Stimulated activated CD4-positive, alpha-beta T cell treated with anti-CD3 and anti-CD28 coated beads, Interleukin-12 subunit alpha, Interleukin-12 subunit beta, amount 100 ng/mL, for 48 hours (primary cell): ENCODE results near the gene TBPL2.
"Not testable (repeated sequence)": the region's sequence is repeated elsewhere in the genome, so short reads cannot be mapped to it uniquely, and the experiment has no call there.

Experiments used
- DNase-seq, 3 donors: peaks; one replicate each; pipeline ENCODE4 v3.0.0-alpha.2; 2020; ENCODE audit warnings: low read depth in 2 of 3, low spot score in 1 of 3

TBPL2 gene

GRCh38 chr14:55441286-55441685, 870 bp upstream of the TBPL2 start:
- no peak for DNase-seq

GRCh38 chr14:55438066-55438683, 2.2 kb downstream of the TBPL2 start:
- DNase-seq, result no peak

- no peak for DNase-seq
Observed at GRCh38 chr14:55436931-55437330, 3.5 kb downstream of the TBPL2 start.

GRCh38 chr14:55436519-55436918, 3.9 kb downstream of the TBPL2 start:
- DNase-seq, result no peak

- DNase-seq, result no peak
Observed at GRCh38 chr14:55434805-55435174, 5.6 kb downstream of the TBPL2 start.

GRCh38 chr14:55433880-55434804, 6.3 kb downstream of the TBPL2 start:
- no peak for DNase-seq

- no peak for DNase-seq
Observed at GRCh38 chr14:55432628-55433027, 7.8 kb downstream of the TBPL2 start.

- peak in 2 of 3 donors; percentile 20 to 47 for DNase-seq
Observed at GRCh38 chr14:55430024-55430690, 10.3 kb downstream of the TBPL2 start.

- no peak for DNase-seq
Observed at GRCh38 chr14:55427439-55427838, 13.0 kb downstream of the TBPL2 start.

- DNase-seq, result no peak
Observed at GRCh38 chr14:55426891-55427290, 13.5 kb downstream of the TBPL2 start.

- no peak for DNase-seq
Observed at GRCh38 chr14:55425091-55425490, 15.3 kb downstream of the TBPL2 start.

GRCh38 chr14:55423969-55424368, 16.4 kb downstream of the TBPL2 start:
- DNase-seq, result no peak

- not testable (repeated sequence) for DNase-seq
Observed at GRCh38 chr14:55422338-55422737, 18.1 kb downstream of the TBPL2 start.

- no peak for DNase-seq
Observed at GRCh38 chr14:55419663-55420062, 20.8 kb downstream of the TBPL2 start.

GRCh38 chr14:55418411-55418810, 22.0 kb downstream of the TBPL2 start:
- no peak for DNase-seq

GRCh38 chr14:55417955-55418354, 22.5 kb downstream of the TBPL2 start:
- no peak for DNase-seq

- no peak for DNase-seq
Observed at GRCh38 chr14:55416866-55417265, 23.6 kb downstream of the TBPL2 start.

- no peak for DNase-seq
Observed at GRCh38 chr14:55414551-55414950, 25.9 kb downstream of the TBPL2 start.

GRCh38 chr14:55412676-55413075, 27.7 kb downstream of the TBPL2 start:
- DNase-seq, result no peak

GRCh38 chr14:55411426-55412389, 28.7 kb downstream of the TBPL2 start, which contains the start of gene ATG14:
TSS of gene ATG14 (minus strand) at chr14:55411830. CDS start at chr14:55411822, 8 bp downstream.
- DNase-seq, result peak; percentile 57 to 69 (median 64)

GRCh38 chr14:55410876-55411275, 29.5 kb downstream of the TBPL2 start:
- DNase-seq, result no peak
